Liver (tissue), 9 donors: ENCODE results near the gene YOD1. TPM values are rescaled to one million over a fixed set of nuclear protein-coding genes. Genes with fewer than 3 reads are reported as not detected.

Experiments used
- DNase-seq: peaks from one replicate; pipeline ENCODE4 v3.0.0-alpha.2; 2017; ENCODE audit warnings: low spot score
- H3K27ac ChIP-seq, 2 donors: one replicate each; pipeline ENCODE4 v1.7.0; 2013; ENCODE audit warnings: inconsistent platforms in 2 of 2, low read length in 2 of 2, control low read depth in 1 of 2, low read depth in 1 of 2, mild to moderate bottlenecking in 1 of 2
- H3K27me3 ChIP-seq, 4 donors: one replicate each; pipeline versions ENCODE4 v1.6.1 to v1.7.0; 2013; ENCODE audit warnings: low read length in 3 of 4, inconsistent platforms in 1 of 4, mild to moderate bottlenecking in 1 of 4, moderate library complexity in 1 of 4; ENCODE audit not compliant: control insufficient read depth in 4 of 4, insufficient read depth in 4 of 4
- H3K36me3 ChIP-seq, 4 donors: one replicate each; pipeline versions ENCODE4 v1.6.1 to v1.7.0; 2013; ENCODE audit warnings: low read length in 3 of 4, mild to moderate bottlenecking in 3 of 4, low read depth in 1 of 4, moderate library complexity in 1 of 4; ENCODE audit not compliant: control insufficient read depth in 4 of 4, insufficient read depth in 3 of 4
- H3K4me1 ChIP-seq, 4 donors: one replicate each; pipeline versions ENCODE4 v1.6.1 to v1.7.0; 2013; ENCODE audit warnings: low read length in 3 of 4, mild to moderate bottlenecking in 3 of 4, moderate library complexity in 1 of 4; ENCODE audit not compliant: control insufficient read depth in 4 of 4, insufficient read depth in 4 of 4
- H3K4me3 ChIP-seq, 3 donors: one replicate each; pipeline versions ENCODE4 v1.6.1 to v1.7.0; 2013; ENCODE audit warnings: low read length in 3 of 3, control low read depth in 1 of 3, low read depth in 1 of 3, mild to moderate bottlenecking in 1 of 3
- H3K9ac ChIP-seq, 2 donors: one replicate each; pipeline ENCODE4 v1.7.0; 2013; ENCODE audit warnings: low read length in 2 of 2, mild to moderate bottlenecking in 2 of 2, moderate library complexity in 2 of 2, control low read depth in 1 of 2, low read depth in 1 of 2
- H3K9me3 ChIP-seq, 4 donors: one replicate each; pipeline versions ENCODE4 v1.6.1 to v1.7.0; 2013; ENCODE audit warnings: low read length in 3 of 4; ENCODE audit not compliant: control insufficient read depth in 4 of 4
- ATF3 ChIP-seq: IDR thresholded peaks from 2 replicates; pipeline ENCODE4 v1.6.1; 2016; ENCODE audit warnings: antibody characterized with exemption
- CTCF ChIP-seq: fragments of 150-350 bp; IDR thresholded peaks from 2 replicates; pipeline ENCODE4 v1.5.1; 2017; ENCODE audit warnings: improper control_type of control experiment, low read depth, low read length; ENCODE audit not compliant: missing input control
- EGR1 ChIP-seq, 2 donors: IDR thresholded peaks; 2 replicates each; pipeline ENCODE4 v1.6.1; 2016 to 2018; ENCODE audit warnings: antibody characterized with exemption in 2 of 2, low read depth in 2 of 2
- FOXA1 ChIP-seq: IDR thresholded peaks from 2 replicates; pipeline ENCODE4 v1.6.1; 2016; ENCODE audit warnings: antibody characterized with exemption
- FOXA2 ChIP-seq: IDR thresholded peaks from 2 replicates; pipeline ENCODE4 v1.6.1; 2016; ENCODE audit warnings: antibody characterized with exemption
- GABPA ChIP-seq, 2 donors: IDR thresholded peaks in 1 of 2; conservative IDR thresholded peaks in 1 of 2; 2 replicates each; pipeline ENCODE4 v1.6.1; 2016; ENCODE audit warnings: antibody characterized with exemption in 2 of 2, mild to moderate bottlenecking in 1 of 2, moderate library complexity in 1 of 2
- HNF4A ChIP-seq, 2 donors: conservative IDR thresholded peaks; 2 replicates each; pipeline ENCODE4 v1.6.1; 2016; ENCODE audit warnings: antibody characterized with exemption in 2 of 2, mild to moderate bottlenecking in 2 of 2
- HNF4G ChIP-seq: IDR thresholded peaks from 2 replicates; pipeline ENCODE4 v1.6.1; 2016; ENCODE audit warnings: antibody characterized with exemption
- JUND ChIP-seq, 2 donors: IDR thresholded peaks; 2 replicates each; pipeline ENCODE4 v1.6.1; 2016; ENCODE audit warnings: antibody characterized with exemption in 2 of 2
- MAX ChIP-seq: IDR thresholded peaks from 2 replicates; pipeline ENCODE4 v1.6.1; 2016; ENCODE audit warnings: antibody characterized with exemption
- NR2F2 ChIP-seq: IDR thresholded peaks from 2 replicates; pipeline ENCODE4 v1.6.1; 2016; ENCODE audit warnings: antibody characterized with exemption
- RAD21 ChIP-seq, 2 donors: IDR thresholded peaks; 2 replicates each; pipeline ENCODE4 v1.6.1; 2016; ENCODE audit warnings: antibody characterized with exemption in 2 of 2, mild to moderate bottlenecking in 2 of 2
- REST ChIP-seq: IDR thresholded peaks from 2 replicates; pipeline ENCODE4 v1.6.1; 2016; ENCODE audit warnings: antibody characterized with exemption, mild to moderate bottlenecking
- SP1 ChIP-seq: IDR thresholded peaks from 2 replicates; pipeline ENCODE4 v1.6.1; 2018; ENCODE audit warnings: antibody characterized with exemption, mild to moderate bottlenecking
- TAF1 ChIP-seq: conservative IDR thresholded peaks from 2 replicates; pipeline ENCODE4 v1.6.1; 2016; ENCODE audit warnings: antibody characterized with exemption, mild to moderate bottlenecking
- YY1 ChIP-seq: IDR thresholded peaks from 2 replicates; pipeline ENCODE4 v1.6.1; 2016; ENCODE audit warnings: antibody characterized with exemption, mild to moderate bottlenecking
- ZBTB33 ChIP-seq: IDR thresholded peaks from 2 replicates; pipeline ENCODE4 v1.6.1; 2016; ENCODE audit warnings: antibody characterized with exemption
- WGBS: extraction: QIAGEN DNeasy Blood & Tissue Kit; methylation state at CpG from one replicate; pipeline ENCODE4 v1.1.7; 2013; 5-methylcytosine and 5-hydroxymethylcytosine counted together
- polyA plus RNA-seq, 2 donors: library from polyadenylated mRNA; stranded (reverse) in 1 of 2; unstranded in 1 of 2; fragments of 200-250 nt in 1 of 2; fragments of >200 nt in 1 of 2; fragmentation: Nextera tagmentation in 1 of 2; extraction: Ambion mirVana in 1 of 2; gene quantifications; one replicate each; pipeline versions ENCODE4 v1.2.1 to v1.2.3, GENCODE V29; 2013 to 2015
- total RNA-seq, 2 donors: library from RNA; depleted of rRNA; stranded (reverse); fragments of >200 nt; gene quantifications; one replicate each; pipeline ENCODE4 v1.2.3, GENCODE V29; 2014
- donor health status: healthy.
- donor health status: healthy.
- donor health status: healthy.
- donor health status: healthy.
- donor health status: healthy.

YOD1 gene
- total and polyA plus RNA-seq, 4 donors: 1.3 to 79.4 (median 4.7) TPM

GRCh38 chr1:207036865-207037264 lies 14.1 kb downstream of the YOD1 start (continued):
- TF ChIP-seq ZBTB33: no peak
- TF ChIP-seq HNF4A (conservative IDR thresholded peaks at IDR 0.05): no peak

- Histone ChIP-seq H3K9ac (no peak overlapping the region), H3K36me3 (no peaks in the 10 kb centered on the region), H3K9me3 (no peaks in the 10 kb centered on the region), H3K4me1 (peaks cover 5 to 19% (median 16%) of the 10 kb centered on the region in 4 donors), H3K4me3 (no peak overlapping the region), H3K27me3 (no peaks in the 10 kb centered on the region), H3K27ac (no peak overlapping the region)
- WGBS: 94% methylated on average over 4 of the region's 4 CpGs
- DNase-seq: no peak
- TF ChIP-seq SP1 (no peak), MAX (no peak), TAF1 (no peak), ATF3 (no peak), FOXA1 (no peak), JUND (IDR thresholded peaks at IDR 0.05) (no peak), FOXA2 (no peak), GABPA (IDR thresholded peaks at IDR 0.05 in 1 of 2, conservative IDR thresholded peaks at IDR 0.05 in 1 of 2) (no peak), NR2F2 (no peak), REST (no peak), YY1 (no peak), ZBTB33 (no peak), HNF4A (conservative IDR thresholded peaks at IDR 0.05) (no peak), RAD21 (IDR thresholded peaks at IDR 0.05) (no peak), CTCF (no peak), HNF4G (no peak), EGR1 (IDR thresholded peaks at IDR 0.05; ENCODE audit: low read depth in 2 of 2) (no peak)
Measured at GRCh38 chr1:207035877-207036551, 15.0 kb downstream of the YOD1 start.
